ENCODE results near the gene RPL36.

DNA sequence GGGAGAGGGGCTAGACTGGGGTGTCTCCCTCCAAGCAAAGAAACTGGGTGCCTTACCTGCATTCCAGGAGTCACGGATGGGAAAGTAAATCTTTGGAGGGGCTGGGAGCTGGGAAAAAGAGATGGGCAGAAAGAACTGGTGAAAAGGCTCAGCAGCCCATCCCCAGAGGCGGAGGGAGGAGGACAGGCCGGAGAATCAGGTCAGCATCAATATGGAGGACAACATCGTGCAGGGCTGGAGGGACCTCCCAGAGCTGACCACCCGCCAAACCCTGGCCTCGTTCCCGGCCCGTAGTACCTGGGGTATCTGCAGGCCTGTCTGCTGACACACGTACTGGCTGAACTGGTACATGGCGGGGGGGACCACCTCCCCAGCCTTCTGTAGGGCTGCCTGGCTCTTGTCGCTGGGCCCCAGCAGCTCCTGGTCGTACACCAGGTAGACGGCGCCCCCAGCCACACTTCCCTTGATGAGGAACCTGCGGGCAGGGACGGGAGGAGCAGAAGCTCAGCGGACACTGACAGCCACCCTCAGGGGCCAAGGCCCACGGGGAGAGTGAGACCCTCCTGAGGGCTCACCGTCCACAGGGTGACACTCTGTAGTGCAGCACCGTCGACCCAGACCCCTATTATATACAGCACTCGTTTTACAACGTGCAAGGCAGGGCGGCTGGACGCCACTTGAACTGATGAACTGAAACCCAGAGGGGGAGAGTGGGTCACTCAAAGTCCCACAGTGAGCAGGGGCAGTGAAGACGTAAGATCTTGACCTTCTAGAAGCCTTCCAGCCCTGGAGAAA lies 10.6 kb upstream of the RPL36 start:
- TF ChIP-seq, protein P1, sequence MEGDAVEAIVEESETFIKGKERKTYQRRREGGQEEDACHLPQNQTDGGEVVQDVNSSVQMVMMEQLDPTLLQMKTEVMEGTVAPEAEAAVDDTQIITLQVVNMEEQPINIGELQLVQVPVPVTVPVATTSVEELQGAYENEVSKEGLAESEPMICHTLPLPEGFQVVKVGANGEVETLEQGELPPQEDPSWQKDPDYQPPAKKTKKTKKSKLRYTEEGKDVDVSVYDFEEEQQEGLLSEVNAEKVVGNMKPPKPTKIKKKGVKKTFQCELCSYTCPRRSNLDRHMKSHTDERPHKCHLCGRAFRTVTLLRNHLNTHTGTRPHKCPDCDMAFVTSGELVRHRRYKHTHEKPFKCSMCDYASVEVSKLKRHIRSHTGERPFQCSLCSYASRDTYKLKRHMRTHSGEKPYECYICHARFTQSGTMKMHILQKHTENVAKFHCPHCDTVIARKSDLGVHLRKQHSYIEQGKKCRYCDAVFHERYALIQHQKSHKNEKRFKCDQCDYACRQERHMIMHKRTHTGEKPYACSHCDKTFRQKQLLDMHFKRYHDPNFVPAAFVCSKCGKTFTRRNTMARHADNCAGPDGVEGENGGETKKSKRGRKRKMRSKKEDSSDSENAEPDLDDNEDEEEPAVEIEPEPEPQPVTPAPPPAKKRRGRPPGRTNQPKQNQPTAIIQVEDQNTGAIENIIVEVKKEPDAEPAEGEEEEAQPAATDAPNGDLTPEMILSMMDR (IDR thresholded peaks at IDR 0.05) = no peak
- TF ChIP-seq POLR2A (IDR thresholded peaks at IDR 0.05) = no peak

Data from right lobe of liver (tissue), 4 donors.